Fibroblast of mammary gland (primary cell): Measurements from ENCODE around the gene TRIM32.

Experiments
- DNase-seq: peaks from one replicate; pipeline ENCODE4 v3.0.0-alpha.2; 2010; ENCODE audit warnings: low read depth
- H3K4me3 ChIP-seq: 2 replicates; pipeline ENCODE4 v1.5.1; 2011; ENCODE audit warnings: low read depth, mild to moderate bottlenecking, low read length, moderate library complexity; ENCODE audit not compliant: control insufficient read depth
- TF ChIP-seq, protein P1 (sequence below): conservative IDR thresholded peaks from 2 replicates; pipeline ENCODE4 v1.5.1; 2011; ENCODE audit warnings: low read depth, low read length, inconsistent platforms; ENCODE audit not compliant: control insufficient read depth, insufficient read depth

The TRIM32 gene

DNA sequence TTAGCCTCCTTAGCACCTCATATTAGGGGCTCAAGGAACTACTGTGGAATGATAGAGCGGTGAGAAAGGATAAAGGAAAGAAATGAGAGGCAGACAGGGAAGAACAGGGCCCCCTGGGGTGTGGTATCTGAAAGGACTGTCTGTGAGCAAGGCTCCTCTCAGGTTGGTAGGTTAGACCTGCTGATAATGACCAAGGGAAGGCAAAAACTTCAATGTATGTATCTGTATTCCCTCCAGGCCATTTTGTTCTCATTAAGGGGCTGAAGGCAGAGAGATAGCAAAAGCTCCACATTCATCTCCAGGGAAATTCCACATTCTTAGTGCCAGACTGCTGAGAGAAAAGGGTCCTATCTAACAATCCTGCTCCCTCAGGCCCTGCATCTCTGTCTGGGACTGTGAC, 28.6 kb downstream of the TRIM32 start:
- H3K4me3 ChIP-seq: no peak overlapping the region
- DNase-seq: no peak
- TF ChIP-seq, protein P1, sequence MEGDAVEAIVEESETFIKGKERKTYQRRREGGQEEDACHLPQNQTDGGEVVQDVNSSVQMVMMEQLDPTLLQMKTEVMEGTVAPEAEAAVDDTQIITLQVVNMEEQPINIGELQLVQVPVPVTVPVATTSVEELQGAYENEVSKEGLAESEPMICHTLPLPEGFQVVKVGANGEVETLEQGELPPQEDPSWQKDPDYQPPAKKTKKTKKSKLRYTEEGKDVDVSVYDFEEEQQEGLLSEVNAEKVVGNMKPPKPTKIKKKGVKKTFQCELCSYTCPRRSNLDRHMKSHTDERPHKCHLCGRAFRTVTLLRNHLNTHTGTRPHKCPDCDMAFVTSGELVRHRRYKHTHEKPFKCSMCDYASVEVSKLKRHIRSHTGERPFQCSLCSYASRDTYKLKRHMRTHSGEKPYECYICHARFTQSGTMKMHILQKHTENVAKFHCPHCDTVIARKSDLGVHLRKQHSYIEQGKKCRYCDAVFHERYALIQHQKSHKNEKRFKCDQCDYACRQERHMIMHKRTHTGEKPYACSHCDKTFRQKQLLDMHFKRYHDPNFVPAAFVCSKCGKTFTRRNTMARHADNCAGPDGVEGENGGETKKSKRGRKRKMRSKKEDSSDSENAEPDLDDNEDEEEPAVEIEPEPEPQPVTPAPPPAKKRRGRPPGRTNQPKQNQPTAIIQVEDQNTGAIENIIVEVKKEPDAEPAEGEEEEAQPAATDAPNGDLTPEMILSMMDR: no peak

DNA sequence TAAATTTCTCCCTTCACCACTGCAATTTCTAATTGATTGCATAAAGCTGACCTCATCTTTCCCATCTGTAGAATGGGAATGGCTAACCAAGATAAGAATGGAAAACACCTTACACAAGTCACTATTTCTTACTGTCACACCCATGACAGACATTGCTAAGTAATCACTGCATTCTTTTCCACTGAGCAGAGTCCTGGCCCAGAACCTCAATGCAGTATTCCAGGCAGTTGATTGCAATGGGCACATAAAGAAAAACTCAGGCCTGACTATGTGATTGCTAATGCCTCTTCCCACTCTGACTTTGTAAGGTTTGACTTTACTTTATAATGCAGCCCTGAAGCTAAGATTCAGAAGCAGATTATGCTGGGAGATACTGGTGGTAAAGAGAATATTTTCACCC, 29.3 kb downstream of the TRIM32 start:
- H3K4me3 ChIP-seq: no peak overlapping the region
- TF ChIP-seq, protein P1: no peak
- peak; percentile 11 for DNase-seq

DNA sequence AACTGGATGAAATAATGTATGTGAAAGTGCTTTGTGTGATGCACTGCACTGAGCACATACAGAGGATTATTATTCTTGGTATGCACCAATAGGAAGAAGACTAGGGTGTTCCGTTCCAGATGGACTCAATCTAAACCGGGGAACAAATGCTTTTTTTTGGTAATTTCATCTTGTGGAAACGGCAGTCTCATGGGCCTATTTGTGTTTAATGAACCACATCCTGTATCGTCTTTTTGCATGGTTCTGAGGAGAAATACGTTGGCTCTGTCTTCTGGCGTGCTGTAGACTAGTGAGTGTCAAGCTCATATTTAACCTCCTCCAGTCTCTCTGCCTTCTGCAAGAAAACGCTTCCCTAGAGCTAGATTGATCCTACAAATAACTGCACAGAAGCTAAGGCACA, 30.0 kb downstream of the TRIM32 start:
- H3K4me3 ChIP-seq: no peak overlapping the region
- peak; percentile 70 for DNase-seq
- TF ChIP-seq, protein P1: no peak

DNA sequence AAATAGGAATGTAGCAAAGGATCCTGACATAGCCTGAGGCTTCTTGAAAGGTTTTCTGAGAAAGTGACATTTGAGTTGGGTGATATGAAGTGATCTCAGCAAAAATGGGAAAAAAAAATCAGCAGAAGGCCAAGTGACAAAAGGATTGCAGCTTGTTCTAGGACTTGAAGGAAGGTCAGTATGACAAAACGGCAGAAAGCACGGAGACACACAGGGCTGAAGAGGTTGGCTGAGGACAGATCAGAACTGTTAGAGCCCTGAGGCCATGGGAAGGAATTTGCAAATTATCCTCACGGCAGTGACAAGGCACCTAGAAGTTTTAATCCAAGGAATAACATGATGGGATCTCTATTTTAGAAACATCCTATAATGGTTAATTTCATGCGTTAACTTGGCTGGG, 31.0 kb downstream of the TRIM32 start:
- TF ChIP-seq, protein P1: no peak
- H3K4me3 ChIP-seq: no peak overlapping the region
- no peak for DNase-seq

DNA sequence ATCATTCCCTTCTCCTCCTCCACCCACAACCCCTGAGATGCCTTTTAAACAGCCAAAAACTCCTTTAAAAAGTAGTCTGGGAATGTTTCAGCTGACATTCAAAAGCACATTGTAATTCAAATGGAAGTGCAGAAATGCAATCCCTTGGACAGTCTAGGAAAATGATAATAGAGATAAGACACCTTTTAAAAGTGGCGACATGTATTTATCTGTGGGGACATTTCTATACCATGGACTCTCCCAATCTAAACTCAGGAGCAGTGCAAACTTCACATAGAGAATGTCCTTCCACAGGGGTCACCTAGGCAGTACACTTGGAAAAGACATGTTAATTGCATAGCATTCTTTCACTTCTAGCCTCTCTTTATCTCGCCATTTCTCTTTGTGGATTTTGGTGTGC, 33.0 kb downstream of the TRIM32 start:
- TF ChIP-seq, protein P1: no peak
- H3K4me3 ChIP-seq: no peak overlapping the region
- DNase-seq: no peak

DNA sequence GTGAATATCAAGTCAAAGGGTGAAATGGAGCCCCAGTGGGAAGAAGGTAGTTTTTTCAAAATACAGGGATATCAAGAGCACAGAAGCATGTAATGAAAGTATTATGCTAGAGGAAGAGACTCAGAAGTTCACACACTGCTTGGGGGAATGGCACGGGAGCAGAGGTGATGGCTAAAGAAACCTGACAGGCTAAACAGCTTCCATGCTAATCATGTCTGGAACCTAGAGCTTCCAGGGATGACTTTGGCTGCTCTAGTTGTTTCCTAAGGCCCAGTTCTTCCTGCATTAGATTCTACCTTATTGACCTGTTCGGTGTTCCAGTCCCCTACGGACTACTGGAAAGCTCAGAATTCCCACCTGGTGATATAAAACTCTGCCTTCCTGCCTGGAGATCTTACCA, 34.3 kb downstream of the TRIM32 start:
- TF ChIP-seq, protein P1: no peak
- DNase-seq: no peak
- H3K4me3 ChIP-seq: no peak overlapping the region

DNA sequence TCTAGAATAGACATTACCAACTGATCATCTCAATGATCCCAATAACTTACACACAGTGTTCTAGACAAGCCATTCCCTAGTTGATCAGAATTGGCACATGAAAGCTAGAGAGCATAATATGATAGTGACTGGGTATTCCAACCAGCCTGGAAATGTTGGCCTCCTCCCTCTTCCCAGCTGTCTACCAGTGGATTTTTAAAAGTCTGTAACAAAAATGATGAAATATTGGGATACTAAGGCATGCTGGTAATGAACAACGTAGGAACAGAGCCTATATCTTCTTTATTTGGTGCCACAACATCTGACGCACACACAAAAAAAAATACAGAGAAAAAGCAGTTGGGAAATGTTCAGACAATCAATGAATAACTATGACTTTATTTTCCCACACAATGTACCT, 34.8 kb downstream of the TRIM32 start:
- no peak for DNase-seq
- H3K4me3 ChIP-seq: no peak overlapping the region

More for the DNA sequence above, 34.8 kb downstream of the TRIM32 start:
- TF ChIP-seq, protein P1: no peak
